ENCODE results near the gene SNIP1. TPM values are rescaled to one million over a fixed set of nuclear protein-coding genes. Genes with fewer than 3 reads are reported as not detected.

The SNIP1 gene
- total and polyA plus RNA-seq, 2 of the 8 experiments (the other 6 are each of a cell fraction or from before 2014, with no cell fraction given) = 3.7 to 15.7 TPM

GRCh38 chr1:37599940-37600339, 45.8 kb upstream of the SNIP1 start (continued):
- TF ChIP-seq, protein P1, sequence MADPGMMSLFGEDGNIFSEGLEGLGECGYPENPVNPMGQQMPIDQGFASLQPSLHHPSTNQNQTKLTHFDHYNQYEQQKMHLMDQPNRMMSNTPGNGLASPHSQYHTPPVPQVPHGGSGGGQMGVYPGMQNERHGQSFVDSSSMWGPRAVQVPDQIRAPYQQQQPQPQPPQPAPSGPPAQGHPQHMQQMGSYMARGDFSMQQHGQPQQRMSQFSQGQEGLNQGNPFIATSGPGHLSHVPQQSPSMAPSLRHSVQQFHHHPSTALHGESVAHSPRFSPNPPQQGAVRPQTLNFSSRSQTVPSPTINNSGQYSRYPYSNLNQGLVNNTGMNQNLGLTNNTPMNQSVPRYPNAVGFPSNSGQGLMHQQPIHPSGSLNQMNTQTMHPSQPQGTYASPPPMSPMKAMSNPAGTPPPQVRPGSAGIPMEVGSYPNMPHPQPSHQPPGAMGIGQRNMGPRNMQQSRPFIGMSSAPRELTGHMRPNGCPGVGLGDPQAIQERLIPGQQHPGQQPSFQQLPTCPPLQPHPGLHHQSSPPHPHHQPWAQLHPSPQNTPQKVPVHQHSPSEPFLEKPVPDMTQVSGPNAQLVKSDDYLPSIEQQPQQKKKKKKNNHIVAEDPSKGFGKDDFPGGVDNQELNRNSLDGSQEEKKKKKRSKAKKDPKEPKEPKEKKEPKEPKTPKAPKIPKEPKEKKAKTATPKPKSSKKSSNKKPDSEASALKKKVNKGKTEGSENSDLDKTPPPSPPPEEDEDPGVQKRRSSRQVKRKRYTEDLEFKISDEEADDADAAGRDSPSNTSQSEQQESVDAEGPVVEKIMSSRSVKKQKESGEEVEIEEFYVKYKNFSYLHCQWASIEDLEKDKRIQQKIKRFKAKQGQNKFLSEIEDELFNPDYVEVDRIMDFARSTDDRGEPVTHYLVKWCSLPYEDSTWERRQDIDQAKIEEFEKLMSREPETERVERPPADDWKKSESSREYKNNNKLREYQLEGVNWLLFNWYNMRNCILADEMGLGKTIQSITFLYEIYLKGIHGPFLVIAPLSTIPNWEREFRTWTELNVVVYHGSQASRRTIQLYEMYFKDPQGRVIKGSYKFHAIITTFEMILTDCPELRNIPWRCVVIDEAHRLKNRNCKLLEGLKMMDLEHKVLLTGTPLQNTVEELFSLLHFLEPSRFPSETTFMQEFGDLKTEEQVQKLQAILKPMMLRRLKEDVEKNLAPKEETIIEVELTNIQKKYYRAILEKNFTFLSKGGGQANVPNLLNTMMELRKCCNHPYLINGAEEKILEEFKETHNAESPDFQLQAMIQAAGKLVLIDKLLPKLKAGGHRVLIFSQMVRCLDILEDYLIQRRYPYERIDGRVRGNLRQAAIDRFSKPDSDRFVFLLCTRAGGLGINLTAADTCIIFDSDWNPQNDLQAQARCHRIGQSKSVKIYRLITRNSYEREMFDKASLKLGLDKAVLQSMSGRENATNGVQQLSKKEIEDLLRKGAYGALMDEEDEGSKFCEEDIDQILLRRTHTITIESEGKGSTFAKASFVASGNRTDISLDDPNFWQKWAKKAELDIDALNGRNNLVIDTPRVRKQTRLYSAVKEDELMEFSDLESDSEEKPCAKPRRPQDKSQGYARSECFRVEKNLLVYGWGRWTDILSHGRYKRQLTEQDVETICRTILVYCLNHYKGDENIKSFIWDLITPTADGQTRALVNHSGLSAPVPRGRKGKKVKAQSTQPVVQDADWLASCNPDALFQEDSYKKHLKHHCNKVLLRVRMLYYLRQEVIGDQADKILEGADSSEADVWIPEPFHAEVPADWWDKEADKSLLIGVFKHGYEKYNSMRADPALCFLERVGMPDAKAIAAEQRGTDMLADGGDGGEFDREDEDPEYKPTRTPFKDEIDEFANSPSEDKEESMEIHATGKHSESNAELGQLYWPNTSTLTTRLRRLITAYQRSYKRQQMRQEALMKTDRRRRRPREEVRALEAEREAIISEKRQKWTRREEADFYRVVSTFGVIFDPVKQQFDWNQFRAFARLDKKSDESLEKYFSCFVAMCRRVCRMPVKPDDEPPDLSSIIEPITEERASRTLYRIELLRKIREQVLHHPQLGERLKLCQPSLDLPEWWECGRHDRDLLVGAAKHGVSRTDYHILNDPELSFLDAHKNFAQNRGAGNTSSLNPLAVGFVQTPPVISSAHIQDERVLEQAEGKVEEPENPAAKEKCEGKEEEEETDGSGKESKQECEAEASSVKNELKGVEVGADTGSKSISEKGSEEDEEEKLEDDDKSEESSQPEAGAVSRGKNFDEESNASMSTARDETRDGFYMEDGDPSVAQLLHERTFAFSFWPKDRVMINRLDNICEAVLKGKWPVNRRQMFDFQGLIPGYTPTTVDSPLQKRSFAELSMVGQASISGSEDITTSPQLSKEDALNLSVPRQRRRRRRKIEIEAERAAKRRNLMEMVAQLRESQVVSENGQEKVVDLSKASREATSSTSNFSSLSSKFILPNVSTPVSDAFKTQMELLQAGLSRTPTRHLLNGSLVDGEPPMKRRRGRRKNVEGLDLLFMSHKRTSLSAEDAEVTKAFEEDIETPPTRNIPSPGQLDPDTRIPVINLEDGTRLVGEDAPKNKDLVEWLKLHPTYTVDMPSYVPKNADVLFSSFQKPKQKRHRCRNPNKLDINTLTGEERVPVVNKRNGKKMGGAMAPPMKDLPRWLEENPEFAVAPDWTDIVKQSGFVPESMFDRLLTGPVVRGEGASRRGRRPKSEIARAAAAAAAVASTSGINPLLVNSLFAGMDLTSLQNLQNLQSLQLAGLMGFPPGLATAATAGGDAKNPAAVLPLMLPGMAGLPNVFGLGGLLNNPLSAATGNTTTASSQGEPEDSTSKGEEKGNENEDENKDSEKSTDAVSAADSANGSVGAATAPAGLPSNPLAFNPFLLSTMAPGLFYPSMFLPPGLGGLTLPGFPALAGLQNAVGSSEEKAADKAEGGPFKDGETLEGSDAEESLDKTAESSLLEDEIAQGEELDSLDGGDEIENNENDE (IDR thresholded peaks at IDR 0.05; ENCODE audit: insufficient replicate concordance, low read length) = no peak
- no peak for TF ChIP-seq HDAC6 (IDR thresholded peaks at IDR 0.05; ENCODE audit: low read depth, low read length)
- no peak for TF ChIP-seq MAX (IDR thresholded peaks at IDR 0.05)
- TF ChIP-seq SUZ12 (IDR thresholded peaks at IDR 0.05; ENCODE audit: low read length) = no peak
- TF ChIP-seq NANOG (IDR thresholded peaks at IDR 0.05; ENCODE audit: insufficient read depth, low read depth, low read length, poor library complexity, severe bottlenecking) = no peak
- no peak for TF ChIP-seq JUN (IDR thresholded peaks at IDR 0.05; ENCODE audit: low read depth, low read length)
- no peak for TF ChIP-seq SIN3A (conservative IDR thresholded peaks at IDR 0.05 in 1 of 2, IDR thresholded peaks at IDR 0.05 in 1 of 2; ENCODE audit: low read depth in 1 of 2, low read length in 2 of 2)
- TF ChIP-seq EGR1 (IDR thresholded peaks at IDR 0.05; ENCODE audit: borderline replicate concordance, low read depth, low read length) = no peak
- TF ChIP-seq, protein P2, sequence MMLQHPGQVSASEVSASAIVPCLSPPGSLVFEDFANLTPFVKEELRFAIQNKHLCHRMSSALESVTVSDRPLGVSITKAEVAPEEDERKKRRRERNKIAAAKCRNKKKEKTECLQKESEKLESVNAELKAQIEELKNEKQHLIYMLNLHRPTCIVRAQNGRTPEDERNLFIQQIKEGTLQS (IDR thresholded peaks at IDR 0.05; ENCODE audit: insufficient read depth, low read depth, low read length) = no peak
- TF ChIP-seq E2F6 (IDR thresholded peaks at IDR 0.05) = no peak
